ENCODE results near the gene ATP8B4.

Gene ATP8B4

GRCh38 chr15:50059883-50060282 lies 59.1 kb downstream of the ATP8B4 start:
- no peak for DNase-seq

DNA sequence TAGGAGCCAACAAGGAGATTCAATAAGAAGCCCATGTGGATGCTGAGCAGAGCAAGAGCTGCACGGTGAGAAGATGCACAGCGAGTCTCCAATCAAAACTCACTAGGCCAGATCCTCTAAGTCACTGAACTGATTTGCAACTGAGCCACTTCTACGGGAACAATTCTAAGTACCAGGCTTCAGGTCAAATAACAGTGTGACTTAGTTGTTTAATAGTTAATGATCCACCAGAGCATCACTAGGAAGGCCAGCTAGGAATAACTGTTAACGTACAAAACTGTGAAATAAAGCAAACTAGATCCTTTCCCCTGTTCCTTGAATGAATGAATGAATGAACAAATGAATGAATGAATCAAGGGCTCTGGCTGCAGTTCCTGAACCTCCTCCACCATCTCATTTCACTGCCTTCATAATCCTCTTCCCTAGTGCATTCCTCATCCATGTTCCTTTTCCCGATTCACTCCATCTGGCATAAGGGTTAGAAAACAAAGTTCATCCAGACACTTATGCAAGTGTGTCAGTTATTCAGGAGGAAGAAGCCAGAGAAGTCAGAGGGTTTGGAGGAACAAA lies 59.7 kb downstream of the ATP8B4 start:
- DNase-seq = no peak

GRCh38 chr15:50057905-50058639 lies 61.0 kb downstream of the ATP8B4 start:
- DNase-seq = no peak

DNA sequence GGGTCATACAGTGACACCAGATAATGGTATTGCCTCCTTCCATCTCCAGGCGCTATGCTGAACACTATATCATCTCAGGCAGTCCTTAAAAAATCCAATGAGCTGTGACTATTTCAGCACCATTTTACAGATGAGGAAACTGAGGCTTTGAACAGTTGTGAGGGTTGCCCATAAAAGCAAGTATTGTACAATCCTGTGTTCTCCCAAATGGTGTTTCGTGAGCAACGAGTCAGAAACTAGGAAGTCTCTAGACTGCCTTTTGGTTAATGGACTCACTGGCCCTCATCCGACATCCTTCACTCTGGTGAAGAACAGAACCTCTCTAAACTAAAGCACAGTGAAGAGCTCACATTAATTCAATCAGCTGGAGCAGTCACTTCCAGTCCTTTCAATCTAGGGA lies 61.8 kb downstream of the ATP8B4 start:
- no peak for DNase-seq

GRCh38 chr15:50055750-50056157 lies 63.3 kb downstream of the ATP8B4 start:
- no peak for DNase-seq

DNA sequence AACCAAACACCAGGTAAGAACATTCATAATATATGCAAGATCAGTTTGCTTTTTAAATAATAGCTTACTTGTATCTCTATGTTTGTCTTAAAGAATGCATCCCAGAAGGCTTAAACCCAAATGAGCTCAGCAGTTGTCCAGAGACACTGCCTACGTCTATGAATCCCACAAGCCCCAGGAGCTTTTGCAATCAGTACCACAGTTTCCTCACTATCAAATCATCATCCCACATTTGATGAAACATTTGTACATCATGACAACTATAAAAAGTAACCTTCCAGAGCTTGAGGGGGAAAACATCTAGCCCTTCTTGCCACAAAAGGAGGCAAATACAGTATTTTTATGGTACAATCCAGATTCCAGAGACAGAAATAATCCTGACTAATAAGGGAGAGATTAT lies 63.7 kb downstream of the ATP8B4 start:
- no peak for DNase-seq

GRCh38 chr15:50053055-50053856 lies 65.8 kb downstream of the ATP8B4 start:
- DNase-seq = no peak

DNA sequence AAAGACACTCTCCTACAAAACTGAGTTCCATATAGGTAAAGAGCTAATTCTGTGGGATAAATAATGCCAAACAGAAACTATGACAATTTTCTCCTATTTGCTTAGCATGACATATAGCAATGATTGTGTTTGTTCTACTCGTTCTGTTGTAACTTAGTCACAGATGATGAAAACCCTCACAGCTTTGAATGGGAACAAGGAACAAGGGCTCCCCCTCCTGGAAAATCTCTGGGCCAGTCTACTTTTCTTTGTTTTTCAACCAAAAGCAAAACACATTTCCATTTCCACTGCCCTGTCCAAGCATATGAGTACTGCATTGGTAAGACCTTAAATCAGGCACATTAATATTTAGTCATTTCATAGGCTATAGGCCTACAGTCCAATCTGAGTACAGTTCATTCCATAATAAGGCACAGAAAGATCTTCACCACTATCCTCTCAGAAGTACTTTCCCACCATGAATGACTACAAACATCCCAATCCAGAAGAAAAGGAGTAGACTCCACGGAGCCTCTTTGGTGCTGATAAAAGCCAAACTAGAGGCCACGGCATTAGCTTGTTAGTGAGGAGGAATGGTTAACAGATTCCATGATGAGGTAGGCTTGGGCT lies 67.1 kb downstream of the ATP8B4 start:
- no peak for DNase-seq

GRCh38 chr15:50050986-50051743 lies 67.9 kb downstream of the ATP8B4 start:
- DNase-seq = no peak

GRCh38 chr15:50049871-50050270 lies 69.2 kb downstream of the ATP8B4 start:
- no peak for DNase-seq

DNA sequence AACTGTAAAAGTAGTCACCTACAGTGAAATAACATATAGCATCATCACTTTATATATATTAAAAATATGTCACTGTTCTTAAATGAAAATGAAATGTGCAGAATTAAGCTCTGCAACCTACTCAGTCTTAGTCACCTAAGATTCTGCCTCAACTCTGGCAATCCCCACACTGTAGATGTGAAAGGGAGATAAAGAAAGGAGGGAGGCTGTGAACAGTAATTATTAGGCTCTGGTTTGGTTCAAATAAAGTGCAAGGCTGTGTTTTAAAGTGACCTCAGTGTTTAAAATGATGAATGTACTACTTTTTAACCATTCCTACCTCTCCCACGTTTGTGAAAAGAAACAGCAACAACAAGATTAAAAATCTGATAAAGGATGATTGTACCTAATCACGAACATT lies 72.2 kb downstream of the ATP8B4 start:
- no peak for DNase-seq

DNA sequence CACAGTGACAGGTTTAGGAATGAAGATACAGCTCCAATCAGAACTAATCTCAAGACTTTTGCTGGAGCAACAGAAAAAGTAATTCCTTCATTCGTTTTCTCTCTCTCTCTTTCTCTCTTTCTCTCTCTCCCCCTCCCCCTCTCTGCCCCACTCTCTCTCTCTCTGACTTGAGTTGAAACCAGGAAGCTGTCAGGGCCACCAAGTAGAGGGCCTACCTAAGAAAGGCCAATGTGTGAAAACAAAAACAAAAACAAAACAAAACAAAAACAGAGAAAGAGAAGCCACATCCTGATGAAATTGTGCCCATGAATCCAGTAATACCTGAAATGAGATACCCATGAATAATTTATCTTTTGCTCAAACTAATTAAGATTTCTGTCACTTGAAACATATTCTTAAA lies 72.9 kb downstream of the ATP8B4 start:
- no peak for DNase-seq

GRCh38 chr15:50044904-50045303 lies 74.1 kb downstream of the ATP8B4 start:
- DNase-seq = no peak

DNA sequence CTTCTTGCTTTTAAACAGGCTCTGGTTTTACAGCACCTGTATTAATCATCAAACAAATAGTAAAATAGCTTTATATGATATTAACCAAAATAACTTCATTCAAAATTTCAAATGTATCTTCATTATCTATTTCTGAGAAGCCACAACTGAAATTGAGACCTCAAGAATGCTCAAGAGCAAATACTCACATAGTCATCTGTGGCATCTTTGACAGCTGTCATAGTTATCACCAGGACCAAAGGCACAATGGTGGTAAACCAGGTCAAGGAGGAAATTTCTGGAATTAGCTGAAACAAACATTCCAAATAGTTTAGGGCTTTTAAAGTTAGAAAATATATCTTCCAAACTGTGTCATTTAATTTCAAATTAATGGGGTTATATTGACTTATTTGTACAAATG lies 74.6 kb downstream of the ATP8B4 start:
- no peak for DNase-seq

DNA sequence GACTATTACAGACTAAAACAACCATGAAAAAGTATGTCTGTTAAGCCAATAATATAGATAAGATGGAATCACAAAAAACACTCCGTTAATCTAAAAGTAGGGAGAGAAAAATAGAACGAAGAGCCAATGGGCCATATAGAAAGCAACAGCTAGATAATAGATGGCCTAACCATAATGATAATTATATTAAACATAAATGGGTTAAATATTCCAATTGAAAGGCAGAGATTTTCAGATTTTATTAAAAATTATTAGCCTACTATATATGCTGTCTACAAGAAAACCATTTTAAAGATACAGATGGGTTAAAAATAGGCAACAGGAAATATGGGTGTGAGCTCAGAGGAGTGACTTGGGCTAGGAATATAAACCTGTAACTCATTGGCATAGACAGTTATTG lies 76.3 kb downstream of the ATP8B4 start:
- DNase-seq = no peak

DNA sequence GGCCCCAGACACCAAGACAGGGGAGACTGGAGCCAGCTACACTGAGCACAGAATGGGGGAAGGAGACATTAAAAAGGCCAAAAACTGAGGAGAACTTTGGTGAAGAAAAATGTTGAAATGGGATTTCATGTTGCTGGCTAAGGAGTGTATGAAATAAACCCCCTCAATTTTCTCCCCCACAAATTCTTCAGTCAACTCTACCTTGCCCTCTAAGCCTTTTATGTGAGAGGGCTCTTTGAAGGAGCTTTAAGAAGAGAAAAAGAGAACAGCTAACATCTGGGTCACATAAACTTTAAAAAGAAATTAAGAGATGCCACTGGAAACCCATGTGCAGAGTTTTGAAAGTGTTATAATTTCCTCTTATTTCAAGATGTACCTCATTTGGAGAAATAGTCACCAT lies 88.6 kb downstream of the ATP8B4 start:
- DNase-seq = no peak

DNA sequence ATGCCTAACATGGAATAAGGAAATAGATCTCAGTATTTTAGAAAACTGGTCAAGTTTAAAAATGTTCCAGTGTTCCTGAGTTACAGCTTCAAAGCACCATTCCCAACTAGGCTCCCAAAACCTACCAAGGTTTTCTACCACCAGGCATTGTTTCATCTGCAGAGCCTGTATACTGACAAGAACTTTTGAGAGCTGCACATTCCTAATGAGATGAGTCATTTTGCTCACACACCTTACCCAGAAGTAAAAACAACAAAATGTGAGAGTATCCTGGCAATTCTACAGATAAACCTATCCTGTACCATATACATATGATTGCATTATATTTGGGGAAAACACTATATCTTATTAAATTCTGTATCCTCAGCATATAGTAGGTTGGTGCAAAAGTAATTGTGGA lies 90.7 kb downstream of the ATP8B4 start:
- no peak for DNase-seq

DNA sequence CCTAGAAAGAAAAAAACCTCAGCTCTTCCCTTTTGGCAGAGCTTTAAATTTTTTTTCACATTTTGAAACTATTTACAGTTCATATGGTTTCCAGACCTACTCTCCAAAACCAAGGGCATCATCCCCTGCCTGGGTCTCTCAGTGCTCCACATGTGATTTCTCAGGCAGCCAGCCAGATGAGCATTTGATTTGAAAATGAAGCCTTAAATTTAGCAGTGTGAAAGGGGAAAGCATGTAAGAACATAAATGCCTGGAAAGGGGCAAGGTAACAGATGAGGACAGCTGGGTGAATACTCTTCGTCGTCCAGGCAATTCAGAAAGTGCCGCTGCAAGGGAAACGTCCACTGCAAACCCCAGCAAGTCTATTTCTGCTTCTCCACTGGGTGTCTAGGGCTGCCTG lies 94.8 kb downstream of the ATP8B4 start:
- no peak for DNase-seq

DNA sequence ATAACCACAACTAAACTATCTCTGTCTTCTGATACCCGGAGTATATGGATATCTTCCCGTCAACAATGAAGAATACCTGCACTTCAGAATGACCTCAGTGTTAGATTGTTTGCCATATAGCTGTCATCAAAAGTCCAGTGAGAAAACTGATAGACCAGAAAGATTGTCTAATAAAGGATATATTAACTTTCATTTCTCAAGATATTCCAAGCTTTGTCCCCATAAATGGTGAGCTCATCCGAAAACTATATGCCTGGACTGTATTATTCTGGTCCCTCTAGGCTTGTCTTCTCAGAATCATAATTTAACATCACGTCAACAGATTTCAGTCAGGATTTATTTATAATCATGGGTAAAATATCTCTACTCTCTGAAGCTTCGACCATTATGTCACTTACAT lies 100.5 kb downstream of the ATP8B4 start:
- DNase-seq = no peak

GRCh38 chr15:50017522-50017921 lies 101.5 kb downstream of the ATP8B4 start:
- DNase-seq = no peak

- DNase-seq = no peak
Observed at GRCh38 chr15:50016951-50017350, 102.1 kb downstream of the ATP8B4 start.

DNA sequence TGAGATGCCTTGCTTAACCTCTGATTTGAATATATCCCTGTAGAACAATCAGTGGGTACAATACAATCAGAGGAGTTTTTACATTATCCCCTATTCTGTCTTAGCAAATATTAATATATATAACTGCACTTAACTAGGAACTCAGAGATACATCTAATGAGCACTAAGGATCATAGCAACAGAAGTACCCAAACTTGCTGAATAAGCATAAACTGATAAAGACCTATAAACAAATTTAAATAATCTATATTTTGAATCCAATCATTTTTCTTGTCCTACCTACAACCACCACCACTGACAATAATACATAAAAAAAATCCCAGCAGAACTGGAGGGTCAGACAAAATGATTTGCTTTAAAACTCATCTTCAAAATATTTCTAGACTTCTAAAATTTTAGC lies 106.2 kb downstream of the ATP8B4 start:
- no peak for DNase-seq

GRCh38 chr15:50009634-50010033 lies 109.4 kb downstream of the ATP8B4 start:
- DNase-seq = no peak
